GM21526 (cell line): Measurements from ENCODE around the gene EPN3.

Experiments
- ATAC-seq: cut with Tn5 transposase; IDR thresholded peaks from one replicate; pipeline ENCODE4 v1.9.1; 2021; ENCODE audit warnings: moderate library complexity; ENCODE audit not compliant: unreplicated experiment, low FRiP score

The EPN3 gene

DNA sequence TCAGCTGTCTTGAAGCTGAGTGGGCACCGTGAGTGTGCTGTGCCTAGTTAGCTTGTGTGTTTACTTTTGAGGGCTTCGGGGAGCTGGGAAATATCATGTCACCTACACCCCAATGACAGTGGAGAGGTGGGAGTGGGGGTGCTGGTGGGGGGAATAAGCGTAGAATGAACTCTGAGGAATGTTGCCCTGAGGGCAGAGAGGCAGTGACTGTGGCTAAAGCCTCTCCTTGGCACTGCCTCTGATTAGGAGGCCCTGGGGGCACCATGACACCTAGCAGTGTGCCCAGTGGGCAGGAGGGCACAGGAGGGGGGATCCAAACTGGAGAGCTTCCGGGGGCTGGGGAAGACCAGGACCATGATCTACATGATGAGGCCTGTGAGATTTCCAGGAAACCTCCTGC, 52.8 kb downstream of the EPN3 start:
- ATAC-seq, result no peak

DNA sequence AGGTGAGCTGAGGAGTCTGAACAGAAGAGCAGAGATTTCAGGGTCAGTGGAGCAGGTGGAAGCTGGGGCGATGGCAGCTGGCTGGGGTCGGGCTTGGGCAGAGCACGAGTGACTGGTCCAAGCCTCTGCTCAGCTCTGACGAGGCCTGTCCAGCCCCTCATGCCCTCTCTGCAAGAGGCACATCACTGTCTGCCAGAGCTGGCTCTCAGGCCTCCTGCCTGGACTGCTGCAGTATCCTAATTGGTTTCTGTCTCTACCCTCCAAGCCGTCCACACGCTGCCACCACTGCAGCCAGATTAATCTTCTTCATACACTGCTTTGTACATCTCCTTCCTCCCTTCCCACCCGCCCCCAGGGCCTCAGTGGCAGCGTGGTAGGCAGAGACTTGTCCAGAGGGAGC, 53.4 kb downstream of the EPN3 start:
- no peak for ATAC-seq

DNA sequence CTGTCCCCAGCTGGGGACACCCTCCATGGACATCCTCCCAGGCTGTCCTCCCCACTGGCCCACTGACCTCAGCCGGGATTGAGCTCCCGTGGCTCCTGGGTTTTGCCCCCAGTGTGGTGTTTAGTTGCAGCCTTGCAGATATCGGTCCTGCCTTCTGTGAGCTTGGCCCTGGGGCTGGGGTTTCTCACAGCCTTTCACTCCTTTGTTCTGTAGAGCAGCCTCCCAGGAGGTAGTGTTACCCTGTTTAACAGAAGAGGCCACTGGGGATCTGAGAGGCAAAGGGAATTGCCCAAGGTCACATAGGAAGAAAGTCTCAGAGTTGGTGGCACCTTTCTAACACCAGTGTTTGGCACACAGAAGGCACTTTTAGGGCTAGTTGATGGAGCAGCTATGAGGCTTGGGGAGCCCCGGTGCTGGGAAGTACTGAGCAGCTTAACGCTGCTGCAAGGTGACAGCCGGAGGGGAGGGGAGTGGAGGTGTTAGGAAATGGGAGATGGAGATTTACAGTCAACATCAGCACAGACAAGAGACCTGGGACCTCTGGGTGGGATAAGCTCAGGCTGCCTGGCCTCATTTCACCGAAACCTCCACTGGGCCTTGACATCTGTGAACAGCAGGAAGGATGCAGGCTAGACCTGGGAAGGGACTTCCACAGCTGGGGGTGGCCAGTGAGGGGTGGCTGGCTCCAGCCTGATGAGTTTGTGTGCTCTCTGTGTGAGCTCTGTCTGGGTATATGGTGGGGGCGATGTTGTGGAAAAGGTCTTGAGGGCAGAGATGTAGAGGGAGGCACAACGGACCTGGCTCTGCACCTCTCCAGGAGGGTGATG, 54.1 kb downstream of the EPN3 start:
- ATAC-seq, result no peak

DNA sequence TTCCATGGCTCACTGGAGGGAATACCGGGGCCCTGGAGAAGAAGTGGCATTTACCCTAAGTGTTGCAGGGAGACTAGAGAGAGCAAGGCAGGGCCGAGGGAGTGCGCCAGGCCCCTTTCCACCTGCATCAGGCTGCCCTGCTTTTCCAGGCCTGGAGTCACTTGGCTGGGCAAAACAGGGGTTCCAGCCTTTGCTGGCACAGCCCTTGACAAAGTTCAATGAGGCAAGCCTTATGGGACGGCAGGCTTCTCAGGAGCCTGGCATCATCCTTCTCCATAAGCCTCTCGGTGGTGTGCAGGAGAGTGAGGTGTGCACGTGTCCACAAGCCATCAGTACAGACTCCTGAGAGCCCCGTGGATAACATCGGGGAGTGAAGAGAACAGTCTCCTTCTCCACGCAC, 55.0 kb downstream of the EPN3 start:
- ATAC-seq, result no peak

DNA sequence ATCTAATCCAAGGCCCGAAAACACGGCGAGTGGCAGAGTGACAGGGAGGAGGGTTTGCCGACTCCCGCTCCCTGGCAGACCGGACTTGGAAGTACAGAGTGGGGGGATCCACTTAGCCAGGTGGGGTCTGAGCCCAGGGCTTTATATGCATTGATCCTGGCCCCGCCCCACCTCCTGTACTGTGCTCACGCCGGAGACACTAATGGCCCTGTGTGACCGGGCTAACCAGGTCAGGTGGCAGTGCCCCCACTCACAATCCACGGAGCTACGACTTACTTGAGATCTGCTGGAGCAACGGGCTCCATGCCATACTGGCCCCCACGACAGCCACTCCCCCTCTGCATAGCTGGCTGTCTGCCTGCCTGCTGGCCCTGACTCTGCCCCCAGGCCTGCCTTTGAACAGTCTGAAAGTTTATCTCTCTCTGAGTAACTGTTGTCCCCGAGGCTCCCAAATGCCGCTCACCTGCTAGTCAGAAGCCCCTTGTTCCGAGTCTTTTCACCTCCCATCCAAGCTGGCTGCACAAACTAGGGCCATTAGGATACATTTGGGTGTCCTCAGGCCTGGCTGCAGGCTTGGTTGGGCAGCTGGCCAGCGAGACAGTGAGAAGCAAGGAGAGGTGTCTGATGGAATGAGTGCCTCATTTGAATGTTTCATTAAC, 56.0 kb downstream of the EPN3 start:
- ATAC-seq, result no peak

DNA sequence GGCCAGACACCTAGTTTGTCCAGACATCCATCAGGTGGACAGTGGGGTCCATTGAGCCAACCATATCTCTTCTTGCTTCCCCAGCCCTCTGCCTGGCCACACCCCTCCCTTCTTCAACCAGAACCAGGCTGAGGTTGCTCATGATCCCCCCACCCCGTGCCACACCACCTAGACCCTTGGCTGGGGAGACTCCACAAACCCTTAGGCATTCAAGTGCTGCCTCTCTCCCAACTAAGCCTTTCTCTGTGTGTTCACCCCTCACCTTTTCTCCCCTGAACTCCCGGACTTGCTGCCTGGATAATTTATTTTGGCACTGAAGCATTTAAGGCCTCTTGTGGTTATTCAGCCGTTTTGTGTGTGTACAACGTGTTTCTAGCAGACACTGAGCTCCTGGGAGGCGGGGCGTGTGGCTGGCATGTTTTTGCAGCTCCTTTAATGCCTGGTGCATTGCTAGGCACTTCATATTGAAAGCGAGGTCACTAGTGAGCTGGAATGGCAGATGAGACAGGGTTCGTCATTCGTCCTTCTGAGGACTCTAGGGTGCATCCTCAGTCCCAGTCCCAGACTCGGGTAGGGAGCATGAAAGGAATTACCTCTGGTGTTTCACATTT, 56.7 kb downstream of the EPN3 start:
- ATAC-seq, result no peak

DNA sequence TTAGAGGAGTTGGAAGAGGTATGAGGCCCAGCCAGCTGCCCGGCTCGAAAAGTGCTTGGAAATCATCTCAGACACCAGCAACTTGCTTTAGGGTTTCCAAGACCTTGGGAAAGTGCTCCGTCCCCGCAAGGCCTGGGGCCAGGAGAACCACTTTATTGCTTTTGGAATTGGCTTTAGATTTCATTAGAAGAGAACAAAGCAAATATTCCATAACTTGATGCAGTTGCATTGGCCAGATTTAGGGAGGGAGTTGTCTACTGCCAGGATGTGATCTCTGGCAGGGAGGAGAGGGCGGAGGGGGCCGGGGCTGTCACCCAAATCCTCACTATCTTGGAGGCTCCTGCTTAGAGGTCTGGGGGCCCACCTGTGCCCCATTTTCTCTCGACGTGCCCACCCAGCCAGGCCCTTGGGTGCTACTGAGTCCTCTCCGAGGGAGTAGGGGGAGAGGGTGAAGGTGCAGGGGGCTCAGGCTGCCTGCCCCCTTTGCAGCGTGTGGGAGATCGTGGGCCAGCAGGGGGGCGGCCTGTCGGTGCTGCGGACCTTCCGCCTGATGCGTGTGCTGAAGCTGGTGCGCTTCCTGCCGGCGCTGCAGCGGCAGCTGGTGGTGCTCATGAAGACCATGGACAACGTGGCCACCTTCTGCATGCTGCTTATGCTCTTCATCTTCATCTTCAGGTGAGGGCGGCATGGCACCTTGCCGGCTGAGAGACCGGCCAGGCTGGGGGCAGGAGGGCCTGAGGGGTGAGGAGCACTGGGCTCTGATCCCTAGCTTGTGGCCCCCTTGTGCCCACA, 58.6 kb downstream of the EPN3 start:
- no peak for ATAC-seq

DNA sequence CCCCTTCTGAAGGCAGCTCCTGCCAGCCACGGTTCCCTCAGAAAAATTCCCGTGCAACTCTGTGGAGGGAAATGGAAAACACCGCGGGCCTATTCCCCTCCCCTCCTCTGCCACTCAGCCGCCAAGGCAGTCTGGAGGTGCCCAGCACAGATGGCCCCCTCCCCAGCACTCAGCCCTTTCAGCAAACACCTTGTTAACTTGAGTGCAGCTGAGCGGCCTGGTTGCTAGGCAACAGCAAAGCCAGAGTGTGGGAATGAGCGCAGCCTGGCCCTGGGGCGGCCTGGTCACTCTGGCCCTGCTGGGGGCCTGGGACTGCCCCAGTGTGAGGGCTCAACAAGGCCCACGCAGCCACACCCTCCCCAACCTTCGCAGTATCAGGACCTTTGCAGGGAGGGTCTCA, 60.8 kb downstream of the EPN3 start:
- no peak for ATAC-seq
